ENCODE results near the gene MCMBP. TPM values are rescaled to one million over a fixed set of nuclear protein-coding genes. Genes with fewer than 3 reads are reported as not detected.

The MCMBP gene
- total and polyA plus RNA-seq, 2 donors (not counting 1 experiment from before 2014, with no cell fraction given): 40.6 to 63.4 TPM

- TF ChIP-seq EZH2 (IDR thresholded peaks at IDR 0.05; ENCODE audit: low read length, missing control alignments): no peak
- TF ChIP-seq CTCF (conservative IDR thresholded peaks at IDR 0.05 in 1 of 2, IDR thresholded peaks at IDR 0.05 in 1 of 2; ENCODE audit: low read depth in 1 of 2, low read length in 2 of 2): no peak
- Histone ChIP-seq H3K4me2 (ENCODE audit: extremely low read depth, insufficient read depth, low read length) (peak overlapping the region; percentile 52), H3K9me3 (ENCODE audit: control insufficient read depth, insufficient read depth, low read depth, low read length) (no peaks in the 10 kb centered on the region), H3K36me3 (ENCODE audit: control insufficient read depth, insufficient read depth, low read length) (peaks cover 2% of the 10 kb centered on the region), H2AFZ (ENCODE audit: low read length) (peak overlapping the region; percentile 54), H3K9ac (ENCODE audit: insufficient read depth, low read length) (no peak overlapping the region), H4K20me1 (ENCODE audit: control insufficient read depth, extremely low read depth, insufficient read depth, low read length) (no peaks in the 10 kb centered on the region), H3K79me2 (ENCODE audit: control insufficient read depth, insufficient read depth, low read length) (no peaks in the 10 kb centered on the region), H3K27me3 (ENCODE audit: control insufficient read depth, insufficient read depth, low read length) (no peaks in the 10 kb centered on the region), H3K27ac (ENCODE audit: insufficient read depth, low read length) (no peak overlapping the region), H3K4me1 (ENCODE audit: control insufficient read depth, extremely low read depth, insufficient read depth, low read length) (no peaks in the 10 kb centered on the region), H3K4me3 (replicated peaks in 1 of 4; ENCODE audit: control extremely low read depth in 1 of 4, insufficient read depth in 1 of 4, low read depth in 3 of 4, low read length in 4 of 4) (peak overlapping the region in 3 of 4 experiments; percentile 10 to 60 (median 47))
- peak in 1 of 2 donors; percentile 15 for DNase-seq (ENCODE audit: low read depth in 2 of 2)
Observed at GRCh38 chr10:119818889-119819270, 53.8 kb downstream of the MCMBP start.

- H3K27ac ChIP-seq (ENCODE audit: insufficient read depth, low read length): no peak overlapping the region
- H2AFZ ChIP-seq (ENCODE audit: low read length): peak overlapping the region; percentile 65
- no peaks in the 10 kb centered on the region for H3K9me3 ChIP-seq (ENCODE audit: control insufficient read depth, insufficient read depth, low read depth, low read length)
- DNase-seq (ENCODE audit: low read depth in 2 of 2): peak; percentile 71 to 83
- peak overlapping the region in 3 of 4 experiments; percentile 10 to 57 (median 47) for H3K4me3 ChIP-seq (replicated peaks in 1 of 4; ENCODE audit: control extremely low read depth in 1 of 4, insufficient read depth in 1 of 4, low read depth in 3 of 4, low read length in 4 of 4)
- peak overlapping the region; percentile 52 for H3K4me2 ChIP-seq (ENCODE audit: extremely low read depth, insufficient read depth, low read length)
- no peak overlapping the region for H3K9ac ChIP-seq (ENCODE audit: insufficient read depth, low read length)
- H3K27me3 ChIP-seq (ENCODE audit: control insufficient read depth, insufficient read depth, low read length): no peaks in the 10 kb centered on the region
- H3K79me2 ChIP-seq (ENCODE audit: control insufficient read depth, insufficient read depth, low read length): no peaks in the 10 kb centered on the region
- peak in 1 of 2 donors; percentile 19 for TF ChIP-seq CTCF (conservative IDR thresholded peaks at IDR 0.05 in 1 of 2, IDR thresholded peaks at IDR 0.05 in 1 of 2; ENCODE audit: low read depth in 1 of 2, low read length in 2 of 2)
- no peak for TF ChIP-seq EZH2 (IDR thresholded peaks at IDR 0.05; ENCODE audit: low read length, missing control alignments)
- H4K20me1 ChIP-seq (ENCODE audit: control insufficient read depth, extremely low read depth, insufficient read depth, low read length): no peaks in the 10 kb centered on the region
- H3K36me3 ChIP-seq (ENCODE audit: control insufficient read depth, insufficient read depth, low read length): peaks cover 2% of the 10 kb centered on the region
- no peaks in the 10 kb centered on the region for H3K4me1 ChIP-seq (ENCODE audit: control insufficient read depth, extremely low read depth, insufficient read depth, low read length)
Observed at GRCh38 chr10:119817991-119818888, 54.4 kb downstream of the MCMBP start.

- Histone ChIP-seq H3K27ac (ENCODE audit: insufficient read depth, low read length) (no peak overlapping the region), H3K27me3 (ENCODE audit: control insufficient read depth, insufficient read depth, low read length) (no peaks in the 10 kb centered on the region), H3K9me3 (ENCODE audit: control insufficient read depth, insufficient read depth, low read depth, low read length) (no peaks in the 10 kb centered on the region), H3K9ac (ENCODE audit: insufficient read depth, low read length) (no peak overlapping the region), H3K4me1 (ENCODE audit: control insufficient read depth, extremely low read depth, insufficient read depth, low read length) (no peaks in the 10 kb centered on the region), H2AFZ (ENCODE audit: low read length) (no peak overlapping the region), H4K20me1 (ENCODE audit: control insufficient read depth, extremely low read depth, insufficient read depth, low read length) (no peaks in the 10 kb centered on the region), H3K36me3 (ENCODE audit: control insufficient read depth, insufficient read depth, low read length) (peaks cover 2% of the 10 kb centered on the region), H3K4me3 (replicated peaks in 1 of 4; ENCODE audit: control extremely low read depth in 1 of 4, insufficient read depth in 1 of 4, low read depth in 3 of 4, low read length in 4 of 4) (no peak overlapping the region), H3K4me2 (ENCODE audit: extremely low read depth, insufficient read depth, low read length) (no peak overlapping the region), H3K79me2 (ENCODE audit: control insufficient read depth, insufficient read depth, low read length) (no peaks in the 10 kb centered on the region)
- no peak for TF ChIP-seq EZH2 (IDR thresholded peaks at IDR 0.05; ENCODE audit: low read length, missing control alignments)
- no peak for TF ChIP-seq CTCF (conservative IDR thresholded peaks at IDR 0.05 in 1 of 2, IDR thresholded peaks at IDR 0.05 in 1 of 2; ENCODE audit: low read depth in 1 of 2, low read length in 2 of 2)
- no peak for DNase-seq (ENCODE audit: low read depth in 2 of 2)
Observed at GRCh38 chr10:119815671-119816070, 57.0 kb downstream of the MCMBP start.

Data from fibroblast of lung (primary cell).